Hepatocyte (in vitro differentiated cells): ENCODE measurements around the gene TMEM117.

ENCODE experiments used
- CTCF ChIP-seq: fragments of 200-600 bp; sonication (generic); IDR thresholded peaks from 2 replicates; pipeline ENCODE4 v1.5.1; 2016; ENCODE audit warnings: antibody characterized with exemption, mild to moderate bottlenecking; ENCODE audit not compliant: poor library complexity
- EZH2 ChIP-seq: fragments of 200-600 bp; sonication (generic); IDR thresholded peaks from 2 replicates; pipeline ENCODE4 v1.6.1; 2016; ENCODE audit warnings: antibody characterized with exemption, mild to moderate bottlenecking, borderline replicate concordance
- EZH2phosphoT487 ChIP-seq: fragments of 200-600 bp; sonication (generic); IDR thresholded peaks from one replicate; pipeline ENCODE4 v1.6.1; 2018; ENCODE audit warnings: antibody characterized with exemption, mild to moderate bottlenecking, low read depth, moderate library complexity; ENCODE audit not compliant: unreplicated experiment, severe bottlenecking

- TF ChIP-seq EZH2phosphoT487: no peak
- TF ChIP-seq CTCF: no peak
- TF ChIP-seq EZH2: no peak
These were observed 242.4 kb downstream of the TMEM117 start for GRCh38 chr12:44078273-44078672.
